Endometrial microvascular endothelial cells (primary cell): Measurements from ENCODE around the gene MTERF4. TPM values are rescaled to one million over a fixed set of nuclear protein-coding genes. Genes with fewer than 3 reads are reported as not detected.

Source experiments
- total RNA-seq: library from RNA; depleted of rRNA; stranded (reverse); fragments of >200 nt; gene quantifications from one replicate; pipeline ENCODE4 v1.2.3, GENCODE V29; 2015; ENCODE audit errors: inconsistent ontology term

MTERF4 gene
- total RNA-seq, 1 donor from 2014 or later: 37.3 TPM

Other genes with a start within 250 kb of the MTERF4 start
- not detected for gene AGXT, start 233.5 kb downstream of the MTERF4 start, total RNA-seq
- gene MAB21L4, start 206.1 kb downstream of the MTERF4 start, total RNA-seq: not detected
- not detected for gene CROCC2, start 196.0 kb downstream of the MTERF4 start, total RNA-seq
- gene SNED1, start 103.7 kb downstream of the MTERF4 start, total RNA-seq: 15.0 TPM
- gene PASK, start 47.2 kb upstream of the MTERF4 start, total RNA-seq: 4.1 TPM
- gene PPP1R7, start 48.2 kb upstream of the MTERF4 start, total RNA-seq: 83.4 TPM
- 0.19 TPM for gene ANO7, start 86.4 kb upstream of the MTERF4 start, total RNA-seq
- 354 TPM for gene HDLBP, start 213.4 kb upstream of the MTERF4 start, total RNA-seq
- 384 TPM for gene SEPTIN2, start 213.6 kb upstream of the MTERF4 start, total RNA-seq